ENCODE data around the gene NR2E1.

NR2E1 gene

DNA sequence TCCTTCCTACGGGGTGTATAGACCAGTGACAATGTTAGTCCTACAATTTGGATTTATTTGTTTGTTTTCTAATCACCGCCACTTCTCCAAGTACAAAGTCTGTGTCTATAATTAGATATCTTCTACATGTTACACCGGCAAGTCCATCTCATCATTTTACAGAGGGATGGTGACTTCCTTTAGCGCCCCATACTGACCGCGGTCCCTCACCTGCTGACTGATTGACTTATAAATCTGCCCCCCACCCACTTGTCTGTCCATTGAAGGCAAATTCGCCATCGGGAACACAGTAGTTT, 8.9 kb upstream of the NR2E1 start:
- DNase-seq, result no peak
- no peak overlapping the region for H3K27ac ChIP-seq
- H3K36me3 ChIP-seq (replicated peaks), result no peaks in the 10 kb centered on the region
- no peak overlapping the region for H3K4me3 ChIP-seq (ENCODE audit: low read depth, low read length)
- TF ChIP-seq, protein P1, sequence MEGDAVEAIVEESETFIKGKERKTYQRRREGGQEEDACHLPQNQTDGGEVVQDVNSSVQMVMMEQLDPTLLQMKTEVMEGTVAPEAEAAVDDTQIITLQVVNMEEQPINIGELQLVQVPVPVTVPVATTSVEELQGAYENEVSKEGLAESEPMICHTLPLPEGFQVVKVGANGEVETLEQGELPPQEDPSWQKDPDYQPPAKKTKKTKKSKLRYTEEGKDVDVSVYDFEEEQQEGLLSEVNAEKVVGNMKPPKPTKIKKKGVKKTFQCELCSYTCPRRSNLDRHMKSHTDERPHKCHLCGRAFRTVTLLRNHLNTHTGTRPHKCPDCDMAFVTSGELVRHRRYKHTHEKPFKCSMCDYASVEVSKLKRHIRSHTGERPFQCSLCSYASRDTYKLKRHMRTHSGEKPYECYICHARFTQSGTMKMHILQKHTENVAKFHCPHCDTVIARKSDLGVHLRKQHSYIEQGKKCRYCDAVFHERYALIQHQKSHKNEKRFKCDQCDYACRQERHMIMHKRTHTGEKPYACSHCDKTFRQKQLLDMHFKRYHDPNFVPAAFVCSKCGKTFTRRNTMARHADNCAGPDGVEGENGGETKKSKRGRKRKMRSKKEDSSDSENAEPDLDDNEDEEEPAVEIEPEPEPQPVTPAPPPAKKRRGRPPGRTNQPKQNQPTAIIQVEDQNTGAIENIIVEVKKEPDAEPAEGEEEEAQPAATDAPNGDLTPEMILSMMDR (IDR thresholded peaks at IDR 0.05; ENCODE audit: low read depth, low read length, missing control alignments), result no peak
- peaks cover 85% of the 10 kb centered on the region for H3K27me3 ChIP-seq (replicated peaks)
- in situ Hi-C loops (cut with HindIII; ENCODE audit: low pct_ligation_motif_present, low sequenced_read_pairs), result no loop called here

DNA sequence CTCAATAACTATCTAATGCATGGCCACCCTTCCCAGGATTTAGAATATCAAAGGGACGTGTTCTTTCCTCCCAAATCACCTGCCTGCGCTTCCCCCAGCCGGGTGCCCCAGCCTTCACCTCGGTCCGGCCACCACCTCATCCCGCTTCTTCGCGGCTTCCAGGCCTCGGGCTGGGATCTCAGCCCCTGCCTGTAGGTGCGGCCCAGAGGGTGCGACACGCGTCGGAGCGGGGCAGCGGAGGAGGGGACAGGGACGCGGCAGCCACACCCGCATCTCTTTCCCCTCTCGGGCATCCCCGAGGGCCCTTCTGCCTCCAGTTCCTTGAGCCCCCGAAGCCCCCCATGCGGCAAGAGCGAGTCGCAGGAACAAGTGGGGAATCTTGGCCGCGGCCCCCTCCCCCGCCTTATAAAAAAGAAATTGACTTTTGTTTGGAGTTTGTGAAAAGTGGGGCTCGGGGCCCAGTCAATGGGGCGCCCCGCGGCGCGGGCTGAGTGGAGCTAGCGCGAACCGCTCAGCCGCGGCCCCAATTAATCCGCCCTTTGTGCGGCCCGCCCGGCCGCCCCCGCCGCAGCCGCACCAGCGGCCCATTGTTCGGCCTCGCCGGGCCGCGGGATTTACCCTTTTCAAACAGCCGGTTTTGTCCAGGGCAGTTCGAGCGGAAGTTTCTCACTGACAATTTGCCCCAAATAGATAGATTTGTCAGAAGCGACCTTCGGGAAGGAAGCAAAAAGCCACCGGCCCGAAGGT, 8.4 kb upstream of the NR2E1 start:
- no peak for DNase-seq
- TF ChIP-seq, protein P1 (IDR thresholded peaks at IDR 0.05; ENCODE audit: low read depth, low read length, missing control alignments), result no peak
- in situ Hi-C loops (cut with HindIII; ENCODE audit: low pct_ligation_motif_present, low sequenced_read_pairs), result no loop called here

DNA sequence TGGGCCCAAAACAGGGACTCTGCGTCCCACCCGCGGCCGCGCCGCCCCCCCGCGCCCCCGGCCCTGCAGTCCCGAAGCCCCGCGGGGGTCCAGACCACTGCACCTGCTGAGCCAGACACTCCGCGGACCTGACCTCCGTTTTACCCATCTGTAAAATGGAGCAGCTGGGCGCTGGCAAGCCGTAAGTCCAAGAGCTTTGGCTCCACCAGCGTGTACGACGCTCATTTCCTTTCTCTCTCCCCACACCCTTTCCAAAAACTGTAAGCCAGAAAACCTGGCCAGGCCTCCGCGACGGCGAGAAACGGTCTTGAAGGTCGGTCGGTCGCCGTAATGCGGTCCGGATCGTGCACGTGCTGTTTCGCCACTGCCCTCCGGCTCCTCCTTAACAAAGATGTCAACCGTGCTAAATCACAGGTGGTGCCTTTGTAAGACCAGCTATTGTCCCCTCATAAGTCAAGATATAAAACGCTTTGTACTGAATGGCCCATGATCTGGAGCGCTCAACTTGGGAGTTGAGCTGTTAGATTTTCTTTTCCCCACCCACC, 7.8 kb upstream of the NR2E1 start:
- H3K36me3 ChIP-seq (replicated peaks), result no peaks in the 10 kb centered on the region
- peaks cover 90% of the 10 kb centered on the region for H3K27me3 ChIP-seq (replicated peaks)
- no peak overlapping the region for H3K27ac ChIP-seq
- H3K4me3 ChIP-seq (ENCODE audit: low read depth, low read length), result no peak overlapping the region
- TF ChIP-seq, protein P1 (IDR thresholded peaks at IDR 0.05; ENCODE audit: low read depth, low read length, missing control alignments), result no peak
- no peak for DNase-seq
- in situ Hi-C loops (cut with HindIII; ENCODE audit: low pct_ligation_motif_present, low sequenced_read_pairs), result no loop called here

More for the DNA sequence above, 8.4 kb upstream of the NR2E1 start:
- Histone ChIP-seq H3K27ac (no peak overlapping the region), H3K27me3 (replicated peaks) (peaks cover 86% of the 10 kb centered on the region), H3K4me3 (ENCODE audit: low read depth, low read length) (no peak overlapping the region), H3K36me3 (replicated peaks) (no peaks in the 10 kb centered on the region)

DNA sequence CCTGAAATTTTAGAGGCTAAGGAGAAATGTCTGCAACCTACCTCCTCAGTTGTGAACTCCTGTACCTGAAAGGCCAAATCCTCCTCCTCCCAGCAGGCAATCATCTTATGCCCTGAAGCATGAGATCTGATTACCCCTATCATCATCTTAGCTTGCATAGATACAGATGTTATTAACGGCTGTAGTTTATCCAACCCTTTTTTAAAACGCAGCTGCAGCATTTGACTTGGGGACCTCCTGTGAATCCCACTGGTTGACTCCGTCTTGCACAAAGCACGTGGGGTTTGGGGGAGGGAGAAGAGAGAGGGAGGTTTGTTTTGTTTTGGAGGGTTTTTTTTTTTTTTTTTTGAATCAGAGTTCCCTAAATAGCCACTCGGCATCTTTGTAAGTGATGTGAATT, 5.8 kb upstream of the NR2E1 start:
- TF ChIP-seq, protein P1 (IDR thresholded peaks at IDR 0.05; ENCODE audit: low read depth, low read length, missing control alignments), result no peak
- no peak overlapping the region for H3K27ac ChIP-seq
- H3K27me3 ChIP-seq (replicated peaks), result peaks cover 97% of the 10 kb centered on the region
- no peak for DNase-seq
- no peaks in the 10 kb centered on the region for H3K36me3 ChIP-seq (replicated peaks)
- in situ Hi-C loops (cut with HindIII; ENCODE audit: low pct_ligation_motif_present, low sequenced_read_pairs), result no loop called here
- no peak overlapping the region for H3K4me3 ChIP-seq (ENCODE audit: low read depth, low read length)

DNA sequence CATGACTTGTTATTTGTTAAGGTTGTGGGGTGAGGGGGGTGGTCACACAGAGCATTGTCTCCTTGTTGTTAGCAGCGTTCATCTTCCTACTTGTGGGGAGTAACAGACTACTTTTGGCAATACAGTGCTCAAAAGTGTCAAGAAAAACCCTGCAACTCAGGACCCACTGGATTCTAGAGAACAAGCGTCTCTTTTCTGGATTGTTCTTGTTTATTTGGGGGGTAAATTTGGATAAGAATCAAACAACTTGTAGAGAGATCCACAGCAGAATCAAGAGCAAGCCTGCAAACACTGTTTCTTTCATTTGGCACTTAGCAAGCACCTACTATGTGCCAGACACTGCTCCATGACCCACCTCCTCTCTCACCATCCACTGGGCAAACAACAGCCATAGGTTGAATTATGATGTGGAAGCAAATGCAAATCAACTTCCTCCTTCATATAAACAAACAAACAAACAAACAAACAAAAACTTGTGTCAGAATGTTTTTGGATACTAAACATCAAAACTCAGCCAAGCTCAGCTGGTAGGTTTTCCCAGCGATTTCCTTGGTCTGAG, 4.0 kb upstream of the NR2E1 start:
- Histone ChIP-seq H3K36me3 (replicated peaks) (no peaks in the 10 kb centered on the region), H3K27me3 (replicated peaks) (peaks cover 99% of the 10 kb centered on the region), H3K4me3 (ENCODE audit: low read depth, low read length) (no peak overlapping the region), H3K27ac (no peak overlapping the region)
- TF ChIP-seq, protein P1 (IDR thresholded peaks at IDR 0.05; ENCODE audit: low read depth, low read length, missing control alignments), result no peak
- in situ Hi-C loops (cut with HindIII; ENCODE audit: low pct_ligation_motif_present, low sequenced_read_pairs), result no loop called here
- no peak for DNase-seq

All from brain microvascular endothelial cell (primary cell).